GM19035 (cell line): Measurements from ENCODE around the gene F12.

Source experiments
- ATAC-seq: cut with Tn5 transposase; IDR thresholded peaks from one replicate; pipeline ENCODE4 v1.9.1; 2021; ENCODE audit not compliant: unreplicated experiment

The F12 gene

GRCh38 chr5:177409043-177409801 lies at the start of gene F12:
F12 (minus strand) TSS chr5:177409564; CDS start chr5:177409527, 37 bp downstream.
- ATAC-seq = no peak

- no peak for ATAC-seq
Measured at GRCh38 chr5:177458912-177459350, 49.6 kb upstream of the F12 start.

GRCh38 chr5:177457852-177458681 lies 48.7 kb upstream of the F12 start:
- no peak for ATAC-seq

- peak; percentile 33 for ATAC-seq
Measured at GRCh38 chr5:177456976-177457851, 47.9 kb upstream of the F12 start.

DNA sequence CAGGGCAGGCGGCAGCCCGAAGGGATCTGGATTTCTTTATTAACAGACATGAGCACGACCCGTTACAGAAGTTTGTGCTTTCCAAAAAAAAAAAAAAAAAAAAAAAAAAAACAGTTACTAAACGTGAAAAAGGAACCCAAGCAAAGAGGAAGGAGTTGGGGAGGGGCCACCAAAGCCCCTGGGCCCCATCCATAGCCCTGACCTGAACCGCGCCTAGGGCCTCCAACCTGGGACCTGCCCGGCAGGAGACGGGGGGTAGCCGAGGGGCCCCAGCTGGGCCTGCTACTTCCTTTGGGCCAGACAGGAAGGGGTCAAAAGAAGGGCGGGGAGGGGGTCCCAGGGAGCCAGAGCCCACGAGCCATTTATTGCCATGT lies 47.2 kb upstream of the F12 start:
- ATAC-seq = no peak

DNA sequence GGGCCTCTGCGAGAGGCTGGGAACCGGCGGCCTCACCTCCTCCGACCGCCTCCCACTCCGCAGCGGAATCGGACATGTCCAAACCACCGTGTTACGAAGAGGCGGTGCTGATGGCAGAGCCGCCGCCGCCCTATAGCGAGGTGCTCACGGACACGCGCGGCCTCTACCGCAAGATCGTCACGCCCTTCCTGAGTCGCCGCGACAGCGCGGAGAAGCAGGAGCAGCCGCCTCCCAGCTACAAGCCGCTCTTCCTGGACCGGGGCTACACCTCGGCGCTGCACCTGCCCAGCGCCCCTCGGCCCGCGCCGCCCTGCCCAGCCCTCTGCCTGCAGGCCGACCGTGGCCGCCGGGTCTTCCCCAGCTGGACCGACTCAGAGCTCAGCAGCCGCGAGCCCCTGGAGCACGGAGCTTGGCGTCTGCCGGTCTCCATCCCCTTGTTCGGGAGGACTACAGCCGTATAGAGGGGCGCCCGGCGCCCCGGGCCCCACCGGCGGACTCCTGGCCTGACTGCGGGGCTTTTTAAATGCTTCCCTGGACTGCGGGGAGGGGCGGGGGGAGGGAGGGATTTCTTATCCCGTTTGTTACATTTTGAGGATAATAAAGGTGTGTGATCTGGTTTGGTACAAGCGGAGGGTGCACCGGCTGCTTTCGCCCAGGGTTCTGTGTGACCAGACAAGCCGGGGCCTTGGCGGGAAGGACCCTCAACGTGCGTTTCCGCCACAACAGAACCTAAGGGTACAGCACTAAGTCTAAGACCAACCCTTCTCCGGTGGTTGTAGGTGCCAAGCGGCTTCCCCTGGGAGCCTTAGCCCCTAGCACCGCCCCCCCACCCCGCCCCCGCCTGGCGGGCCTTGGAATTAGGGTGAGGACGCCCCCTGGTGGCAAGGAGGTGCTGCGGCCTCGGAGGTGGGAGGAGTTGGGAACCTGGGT lies 46.6 kb upstream of the F12 start:
- peak; percentile 15 for ATAC-seq

DNA sequence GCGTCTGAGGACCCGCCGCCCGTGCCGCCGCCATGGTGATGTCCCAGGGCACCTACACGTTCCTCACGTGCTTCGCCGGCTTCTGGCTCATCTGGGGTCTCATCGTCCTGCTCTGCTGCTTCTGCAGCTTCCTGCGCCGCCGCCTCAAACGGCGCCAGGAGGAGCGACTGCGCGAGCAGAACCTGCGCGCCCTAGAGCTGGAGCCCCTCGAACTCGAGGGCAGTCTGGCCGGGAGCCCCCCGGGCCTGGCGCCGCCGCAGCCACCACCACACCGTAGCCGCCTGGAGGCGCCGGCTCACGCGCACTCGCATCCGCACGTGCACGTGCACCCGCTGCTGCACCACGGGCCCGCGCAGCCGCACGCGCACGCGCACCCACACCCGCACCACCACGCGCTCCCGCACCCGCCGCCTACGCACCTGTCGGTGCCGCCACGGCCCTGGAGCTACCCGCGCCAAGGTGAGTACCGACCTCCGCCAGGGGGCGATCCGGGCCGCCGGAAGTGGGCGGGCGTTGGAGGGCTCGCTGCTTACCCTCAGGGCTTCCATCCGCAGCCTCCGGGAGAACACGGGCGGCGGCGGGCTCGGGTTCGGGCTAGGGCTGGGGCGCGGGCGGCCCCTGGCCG lies 45.8 kb upstream of the F12 start:
- peak; percentile 58 for ATAC-seq

GRCh38 chr5:177454397-177455035 lies 45.2 kb upstream of the F12 start:
- ATAC-seq = peak; percentile 54

- ATAC-seq = no peak
Measured at GRCh38 chr5:177453852-177454396, 44.6 kb upstream of the F12 start.

- ATAC-seq = no peak
Measured at GRCh38 chr5:177452688-177453638, 43.6 kb upstream of the F12 start.

- no peak for ATAC-seq
Measured at GRCh38 chr5:177450667-177451424, 41.5 kb upstream of the F12 start.

GRCh38 chr5:177449140-177450061 lies 40.0 kb upstream of the F12 start:
- ATAC-seq = no peak

- no peak for ATAC-seq
Measured at GRCh38 chr5:177448244-177448950, 39.0 kb upstream of the F12 start.

DNA sequence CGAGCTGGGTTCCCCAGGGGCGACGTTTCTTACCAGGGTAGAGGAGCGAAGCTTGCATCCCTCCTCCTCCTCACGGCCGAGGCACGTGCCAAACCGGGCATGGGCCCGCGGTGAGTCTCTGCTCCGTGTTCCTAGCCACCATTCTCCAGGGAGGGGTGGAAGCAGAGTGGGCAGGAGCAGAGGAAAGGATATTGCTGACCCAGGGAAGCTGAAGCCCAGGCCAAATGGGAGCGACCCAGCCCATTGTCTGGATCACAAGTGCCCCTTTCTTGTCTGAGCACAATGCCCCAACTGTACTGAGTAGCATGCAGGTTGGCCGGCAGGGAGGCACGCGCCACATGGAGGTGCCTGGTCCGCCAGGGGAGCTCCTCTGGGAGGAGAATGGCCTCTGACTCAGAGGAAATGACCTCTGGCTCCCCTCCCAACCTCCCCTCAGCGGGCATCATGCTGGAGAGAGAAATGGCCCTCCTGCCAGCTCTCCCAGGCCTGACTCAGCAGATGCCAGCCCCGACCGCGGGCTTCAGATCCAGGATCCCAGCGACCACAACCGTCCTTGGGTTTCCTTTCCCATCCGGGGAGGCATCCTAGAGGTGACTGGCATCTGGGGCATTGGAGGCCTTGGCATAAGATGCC lies 38.4 kb upstream of the F12 start:
- ATAC-seq = no peak

- peak; percentile 33 for ATAC-seq
Measured at GRCh38 chr5:177447066-177447610, 37.8 kb upstream of the F12 start.
